Smooth muscle cell (in vitro differentiated cells): Measurements from ENCODE around the gene INSYN1. TPM values are rescaled to one million over a fixed set of nuclear protein-coding genes. Genes with fewer than 3 reads are reported as not detected.

Experiments
- DNase-seq: peaks from one replicate; lab custom pipeline; 2025; ENCODE audit not compliant: unreplicated experiment; lab: John Stamatoyannopoulos, UW
- H2AFZ ChIP-seq: fragments of 200-600 bp; sonication (generic); 2 replicates; pipeline ENCODE4 v1.6.0; 2016; ENCODE audit warnings: antibody characterized with exemption, low read depth, mild to moderate bottlenecking
- H3F3A ChIP-seq: fragments of 200-600 bp; sonication (generic); 2 replicates; pipeline ENCODE4 v1.6.0; 2017; ENCODE audit warnings: antibody characterized with exemption, low read depth
- H3K27ac ChIP-seq: fragments of 200-600 bp; sonication (generic); 2 replicates; pipeline ENCODE4 v1.5.1; 2016; ENCODE audit warnings: low read depth, mild to moderate bottlenecking
- H3K27me3 ChIP-seq: fragments of 200-600 bp; sonication (generic); 2 replicates; pipeline ENCODE4 v1.6.1; 2016; ENCODE audit warnings: low read depth, mild to moderate bottlenecking
- H3K36me3 ChIP-seq: fragments of 200-600 bp; sonication (generic); 2 replicates; pipeline ENCODE4 v1.5.1; 2016; ENCODE audit warnings: low read depth
- H3K4me1 ChIP-seq: fragments of 200-600 bp; sonication (generic); 2 replicates; pipeline ENCODE4 v1.5.1; 2016; ENCODE audit warnings: low read depth
- H3K4me2 ChIP-seq: fragments of 200-600 bp; sonication (generic); 2 replicates; pipeline ENCODE4 v1.6.0; 2016; ENCODE audit warnings: mild to moderate bottlenecking
- H3K4me3 ChIP-seq: fragments of 200-600 bp; sonication (generic); 2 replicates; pipeline ENCODE4 v1.5.1; 2016; ENCODE audit warnings: mild to moderate bottlenecking
- H3K79me2 ChIP-seq: fragments of 200-600 bp; sonication (generic); 2 replicates; pipeline ENCODE4 v1.6.0; 2016; ENCODE audit warnings: low read depth, mild to moderate bottlenecking
- H3K9ac ChIP-seq: fragments of 200-600 bp; sonication (generic); 2 replicates; pipeline ENCODE4 v1.6.0; 2016; ENCODE audit warnings: low read depth
- H3K9me3 ChIP-seq: fragments of 200-600 bp; sonication (generic); replicated peaks from 2 replicates; pipeline ENCODE4 v1.5.1; 2016; ENCODE audit warnings: low read depth
- H4K20me1 ChIP-seq: fragments of 200-600 bp; sonication (generic); 2 replicates; pipeline ENCODE4 v1.6.0; 2016; ENCODE audit warnings: low read depth
- CTCF ChIP-seq: fragments of 200-600 bp; sonication (generic); IDR thresholded peaks from 2 replicates; pipeline ENCODE4 v1.5.1; 2017; ENCODE audit warnings: borderline replicate concordance, mild to moderate bottlenecking, antibody characterized with exemption; ENCODE audit not compliant: insufficient read depth, poor library complexity, severe bottlenecking
- WGBS: methylation state at CpG from one replicate; pipeline ENCODE4 v1.1.7; 2016; ENCODE audit warnings: low lambda C conversion rate; 5-methylcytosine and 5-hydroxymethylcytosine counted together
- polyA plus RNA-seq: library from polyadenylated mRNA; unstranded; fragments of >200 nt; fragmentation: Nextera tagmentation; extraction: Ambion mirVana; gene quantifications from 2 replicates; pipeline ENCODE4 v1.2.1, GENCODE V29; 2016
- total RNA-seq: library from RNA; depleted of rRNA; stranded (reverse); fragments of >200 nt; gene quantifications from 2 replicates; pipeline ENCODE4 v1.2.3, GENCODE V29; 2014

Gene INSYN1
- total and polyA plus RNA-seq, 2 experiments from 2014 or later, result 1.6 to 4.0 TPM

- no peak for DNase-seq
- Histone ChIP-seq H2AFZ (no peak overlapping the region), H3K27me3 (no peaks in the 10 kb centered on the region), H3K79me2 (no peaks in the 10 kb centered on the region), H3F3A (peaks cover 2% of the 10 kb centered on the region), H3K4me2 (no peak overlapping the region), H3K4me3 (no peak overlapping the region), H3K27ac (no peak overlapping the region), H3K9ac (no peak overlapping the region), H3K36me3 (no peaks in the 10 kb centered on the region), H3K4me1 (no peaks in the 10 kb centered on the region), H3K9me3 (no peaks in the 10 kb centered on the region), H4K20me1 (peaks cover 11% of the 10 kb centered on the region)
- 91% methylated on average over 3 of the region's 3 CpGs for WGBS
- no peak for TF ChIP-seq CTCF
These were observed 37.7 kb downstream of the INSYN1 start for GRCh38 chr15:73715417-73715816.

- no peak for DNase-seq
- H3K36me3 ChIP-seq, result no peaks in the 10 kb centered on the region
- H2AFZ ChIP-seq, result no peak overlapping the region
- no peaks in the 10 kb centered on the region for H3K9me3 ChIP-seq
- H3K9ac ChIP-seq, result no peak overlapping the region
- H3K4me2 ChIP-seq, result no peak overlapping the region
- no peaks in the 10 kb centered on the region for H3K4me1 ChIP-seq
- H3K27me3 ChIP-seq, result no peaks in the 10 kb centered on the region
- H3K4me3 ChIP-seq, result no peak overlapping the region
- no peak for TF ChIP-seq CTCF
- peaks cover 17% of the 10 kb centered on the region for H4K20me1 ChIP-seq
- 84% methylated on average over 5 of the region's 5 CpGs for WGBS
- no peaks in the 10 kb centered on the region for H3K79me2 ChIP-seq
- H3K27ac ChIP-seq, result no peak overlapping the region
- H3F3A ChIP-seq, result peaks cover 4% of the 10 kb centered on the region
These were observed 38.4 kb downstream of the INSYN1 start for GRCh38 chr15:73714695-73715301.

GRCh38 chr15:73712107-73712506 is 41.0 kb downstream of the INSYN1 start:
- peaks cover 42% of the 10 kb centered on the region for H4K20me1 ChIP-seq
- no peak for TF ChIP-seq CTCF
- DNase-seq, result no peak
- no peaks in the 10 kb centered on the region for H3K36me3 ChIP-seq
- peaks cover 4% of the 10 kb centered on the region for H3K79me2 ChIP-seq
- no peak overlapping the region for H3K27ac ChIP-seq
- no peaks in the 10 kb centered on the region for H3K27me3 ChIP-seq
- H2AFZ ChIP-seq, result no peak overlapping the region
- H3K4me1 ChIP-seq, result no peaks in the 10 kb centered on the region
- H3K9ac ChIP-seq, result no peak overlapping the region
- no peaks in the 10 kb centered on the region for H3K9me3 ChIP-seq
- no peak overlapping the region for H3K4me2 ChIP-seq
- H3F3A ChIP-seq, result peaks cover 4% of the 10 kb centered on the region
- H3K4me3 ChIP-seq, result no peak overlapping the region

- Histone ChIP-seq H3K36me3 (no peaks in the 10 kb centered on the region), H3K79me2 (peaks cover 5% of the 10 kb centered on the region), H3K9me3 (no peaks in the 10 kb centered on the region), H3K4me1 (no peaks in the 10 kb centered on the region), H4K20me1 (peaks cover 47% of the 10 kb centered on the region), H3K4me2 (no peak overlapping the region), H2AFZ (no peak overlapping the region), H3K9ac (no peak overlapping the region), H3K27ac (no peak overlapping the region), H3K27me3 (no peaks in the 10 kb centered on the region), H3F3A (peaks cover 4% of the 10 kb centered on the region), H3K4me3 (no peak overlapping the region)
- TF ChIP-seq CTCF, result no peak
- WGBS, result 95% methylated on average over 4 of the region's 4 CpGs
- DNase-seq, result no peak
These were observed 41.6 kb downstream of the INSYN1 start for GRCh38 chr15:73711526-73711925.
